Stimulated activated CD8-positive, alpha-beta memory T cell treated with anti-CD3 and anti-CD28 coated beads, Interleukin-7, amount 100 ng/mL, for 4 hours (primary cell): ENCODE measurements around the gene CA10.

Experiments used
- DNase-seq, 2 donors: peaks; one replicate each; pipeline ENCODE4 v3.0.0-alpha.2; 2020; ENCODE audit warnings: low read depth in 2 of 2

The CA10 gene

DNA sequence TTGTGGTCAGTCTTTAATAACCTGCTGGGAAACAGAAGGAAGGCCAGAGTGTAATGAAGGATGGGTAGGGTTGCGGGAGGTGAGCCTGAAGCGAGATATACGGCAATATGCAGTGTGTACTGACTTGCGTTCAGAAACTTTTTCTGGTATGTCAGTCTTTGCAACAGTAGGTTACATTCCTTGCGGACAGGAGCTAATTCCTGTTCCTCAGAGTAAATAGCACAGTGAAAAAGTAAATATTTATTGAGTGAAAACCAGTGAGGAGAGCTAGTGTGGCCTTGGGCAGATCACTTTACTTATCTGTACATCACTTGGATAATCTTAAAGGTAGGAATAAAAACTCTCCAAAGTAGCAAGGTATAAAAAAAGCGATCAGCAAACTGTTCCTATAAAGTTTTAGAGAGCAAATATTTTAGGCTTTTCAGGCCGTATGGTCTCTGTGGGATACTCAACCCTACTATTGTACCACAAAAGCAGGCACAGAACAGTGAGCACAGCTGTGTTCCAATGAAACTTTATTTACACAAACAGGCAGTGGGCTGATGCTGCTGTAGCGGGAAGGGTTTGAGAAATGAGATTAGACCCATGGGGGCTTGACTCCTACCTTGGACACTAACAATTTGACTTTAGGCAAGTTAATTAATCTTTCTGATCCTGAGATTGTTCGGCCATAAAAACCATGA is 550.1 kb downstream of the CA10 start:
- no peak for DNase-seq

DNA sequence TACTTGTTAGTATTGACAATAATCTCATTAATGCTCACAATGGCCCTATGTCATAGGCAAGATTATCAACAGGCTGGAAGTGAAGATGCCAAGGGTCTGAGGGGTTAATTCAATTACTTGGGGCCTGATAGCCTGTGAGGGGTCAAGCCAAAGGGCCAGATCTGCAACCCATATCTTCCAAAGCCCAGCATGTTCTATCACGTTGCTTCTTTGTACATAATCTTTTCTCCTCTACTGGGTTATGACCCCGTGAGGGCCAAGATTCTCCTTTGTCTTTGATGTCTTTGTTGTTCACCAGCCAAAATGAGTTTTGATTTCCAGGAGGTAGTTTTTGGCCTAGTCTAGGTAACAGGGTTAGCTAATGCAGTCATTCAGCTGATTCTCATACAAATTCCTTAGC is 551.0 kb downstream of the CA10 start:
- no peak for DNase-seq

DNA sequence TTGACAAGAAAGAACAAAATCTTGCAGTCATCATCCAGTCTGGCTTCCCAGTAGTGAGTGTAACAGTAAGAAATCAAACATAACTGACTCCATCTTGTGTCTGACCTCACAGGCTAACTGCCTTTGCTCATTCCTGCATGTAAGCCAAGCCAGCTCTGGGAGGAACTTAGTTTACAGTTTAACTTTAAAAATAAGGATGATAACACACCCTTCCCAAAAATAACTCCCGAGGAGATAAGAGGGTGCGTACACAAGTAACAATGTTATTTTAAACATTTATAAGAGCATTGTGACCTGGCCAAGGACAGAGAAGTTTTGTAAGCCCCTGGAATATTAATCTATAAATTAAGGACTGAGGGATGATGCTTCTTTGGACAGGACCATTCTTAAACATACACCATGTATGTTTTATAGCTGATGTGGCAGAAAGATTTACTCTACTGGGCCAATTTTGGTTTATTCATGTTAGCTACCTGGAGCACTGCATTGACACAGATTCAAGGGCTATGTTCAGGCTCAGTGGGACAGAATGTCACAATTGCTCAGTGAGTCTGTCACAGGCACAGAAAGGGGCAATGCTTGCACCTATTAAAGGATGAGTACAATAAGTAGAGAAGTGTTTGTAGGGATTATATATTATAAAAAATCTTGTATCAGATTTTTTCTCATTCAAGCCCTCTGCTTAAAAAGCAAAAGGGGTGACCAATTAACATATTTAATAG is 554.1 kb downstream of the CA10 start:
- no peak for DNase-seq

DNA sequence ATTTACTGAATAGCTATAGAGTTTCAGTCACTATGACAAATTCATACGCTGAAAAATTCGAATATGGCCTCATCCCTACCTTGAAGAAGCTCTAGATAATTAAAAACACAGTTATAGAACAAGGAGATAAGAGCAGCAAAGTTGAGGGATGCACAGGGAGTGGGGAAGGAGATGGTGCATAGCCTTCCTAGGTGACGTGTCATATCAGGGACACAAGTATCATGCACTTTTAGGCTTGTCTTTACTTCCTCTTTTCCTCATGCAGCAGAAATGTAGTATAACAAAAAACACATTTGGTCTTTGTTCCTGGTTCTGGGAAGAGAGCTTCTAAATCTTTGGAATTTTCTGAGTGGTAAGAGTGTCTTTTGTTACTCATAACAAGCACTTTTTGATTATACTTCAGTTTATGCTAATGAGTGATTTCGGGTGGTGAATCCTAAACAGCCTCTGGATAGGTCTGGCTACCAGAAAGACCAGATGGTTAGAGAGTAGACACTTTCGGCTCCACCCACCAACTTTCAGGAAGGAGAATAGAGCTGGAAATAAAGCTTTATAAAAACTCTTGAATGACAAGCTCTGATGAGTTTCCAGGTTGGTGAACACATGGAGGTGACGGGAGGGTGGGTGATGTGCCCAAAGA is 556.8 kb downstream of the CA10 start:
- no peak for DNase-seq

DNA sequence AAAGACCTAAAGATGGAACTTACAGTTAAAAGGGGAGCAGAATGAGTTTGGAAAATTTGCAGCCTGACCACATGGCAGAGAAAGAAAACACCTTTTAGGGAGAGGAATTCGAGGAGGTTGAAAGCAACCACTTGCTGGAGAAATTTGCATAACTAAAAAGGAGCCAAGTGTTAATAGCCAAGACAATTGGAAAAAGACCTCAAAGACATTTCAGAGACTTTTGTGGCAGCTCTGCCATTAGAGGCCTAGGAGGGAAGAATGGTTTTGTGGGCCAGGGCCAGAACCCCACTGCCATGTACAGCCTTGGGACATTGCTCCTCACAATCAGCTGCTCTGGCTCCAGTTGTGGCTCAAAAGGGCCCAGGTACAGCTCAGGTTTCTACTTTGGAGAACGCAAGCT is 559.7 kb downstream of the CA10 start:
- DNase-seq = no peak

DNA sequence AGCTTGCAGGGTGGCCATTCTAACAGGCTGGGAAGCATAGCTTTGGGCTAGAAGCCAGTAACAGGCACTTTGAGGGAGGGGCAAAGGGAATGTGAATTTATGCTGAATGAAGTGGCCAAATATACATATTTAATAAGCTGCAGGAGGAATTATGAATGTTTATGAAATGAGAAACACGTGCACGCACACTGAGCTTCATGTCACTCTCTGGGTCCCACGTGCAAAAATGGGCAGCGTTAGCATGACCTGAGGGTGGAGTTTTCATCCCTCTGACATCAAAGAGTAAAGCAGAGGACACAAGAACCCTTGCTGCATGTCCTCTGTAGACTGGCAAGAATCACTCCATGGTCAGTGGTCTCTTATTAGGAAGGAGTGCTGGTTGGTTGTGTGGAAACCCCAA is 561.2 kb downstream of the CA10 start:
- no peak for DNase-seq

DNA sequence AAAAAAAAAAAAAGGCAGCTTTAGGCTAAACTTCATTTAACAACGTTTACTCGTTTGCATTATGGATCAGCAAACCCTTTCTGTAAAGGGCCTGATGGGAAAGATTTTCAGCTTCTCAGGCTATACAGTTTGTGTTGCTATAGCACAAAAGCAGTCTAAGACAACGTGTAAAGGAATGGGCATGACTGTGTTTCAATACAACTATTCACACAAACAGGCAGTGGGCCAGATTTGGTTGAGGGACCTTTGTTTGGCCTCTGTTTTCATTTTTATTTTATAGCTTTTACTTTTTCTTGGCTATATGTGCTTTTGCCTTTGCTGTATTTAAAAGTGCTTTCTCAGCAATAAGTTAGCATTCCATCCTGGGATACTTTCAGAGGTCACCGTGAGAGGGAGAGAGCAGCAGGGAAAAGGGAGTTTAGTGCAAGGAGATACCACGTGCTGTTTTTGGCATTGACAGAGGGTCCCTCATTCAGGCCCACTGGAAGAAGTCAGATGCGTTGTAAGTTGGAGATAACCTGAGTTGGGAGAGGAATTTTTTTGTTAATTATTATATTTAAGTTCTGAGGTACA is 562.6 kb downstream of the CA10 start:
- DNase-seq = no peak

DNA sequence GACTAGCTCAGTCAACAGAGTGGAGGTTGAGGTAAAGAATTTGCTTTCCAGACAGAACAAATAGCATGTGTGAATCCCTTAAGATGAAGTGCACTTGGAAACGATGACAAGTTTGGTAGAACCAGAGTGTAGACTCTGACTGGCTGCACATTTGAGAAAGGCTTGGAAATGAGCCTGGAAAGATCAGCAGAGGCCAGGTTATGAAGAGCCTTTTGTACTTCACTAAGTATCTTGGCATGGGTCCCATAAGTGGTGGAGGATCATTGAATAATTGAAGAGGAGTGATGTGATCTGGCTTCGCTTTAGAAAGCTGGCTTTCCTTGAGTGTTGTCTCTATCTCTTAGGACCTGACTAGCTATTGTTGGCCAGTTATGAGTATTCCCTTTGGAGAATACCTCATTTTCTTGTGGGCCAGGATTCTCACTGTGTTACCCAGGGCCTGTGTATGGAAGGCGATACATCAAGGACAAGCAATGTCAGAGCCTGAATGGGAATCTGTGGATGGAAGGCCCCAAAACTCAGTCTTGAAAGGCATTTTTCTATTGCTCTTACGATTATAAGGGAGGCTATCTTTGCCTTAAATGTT is 568.4 kb downstream of the CA10 start:
- DNase-seq = no peak

DNA sequence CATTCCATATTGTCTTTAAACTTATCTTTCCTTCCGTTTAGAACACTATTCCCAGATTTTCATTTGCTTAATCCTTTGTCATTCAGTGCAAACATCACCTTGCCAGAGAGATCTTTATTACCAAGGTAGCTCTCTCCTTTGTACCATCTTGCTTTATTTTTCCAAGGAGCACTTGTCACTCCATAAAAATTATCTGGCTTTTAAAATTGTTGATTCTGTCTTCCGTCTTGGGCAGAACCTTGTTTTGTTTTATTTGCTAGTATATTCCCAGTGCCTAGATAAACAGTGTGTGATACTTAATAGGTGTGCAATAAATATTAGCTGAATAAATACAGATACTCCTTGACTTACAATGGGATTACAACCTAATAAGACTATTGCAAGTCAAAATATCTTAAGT is 570.5 kb downstream of the CA10 start:
- no peak for DNase-seq

DNA sequence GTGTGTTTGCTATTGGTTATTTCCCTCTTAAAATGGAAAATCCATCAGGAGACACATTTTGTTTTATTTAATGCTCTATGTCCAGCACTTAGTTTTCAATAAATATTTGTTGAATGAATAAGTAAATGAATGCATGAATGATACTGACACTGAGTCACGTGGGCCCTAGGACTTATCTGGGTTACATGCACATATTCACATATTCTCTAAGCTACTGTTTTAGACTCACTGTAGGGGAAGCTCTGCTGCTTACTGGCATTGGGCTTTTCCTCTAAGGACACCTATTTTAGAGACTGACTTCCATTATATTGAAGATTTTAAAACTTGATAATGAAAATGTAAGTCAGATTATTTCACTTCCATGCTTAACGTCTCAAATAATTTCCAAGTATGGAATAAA is 571.0 kb downstream of the CA10 start:
- DNase-seq = no peak

DNA sequence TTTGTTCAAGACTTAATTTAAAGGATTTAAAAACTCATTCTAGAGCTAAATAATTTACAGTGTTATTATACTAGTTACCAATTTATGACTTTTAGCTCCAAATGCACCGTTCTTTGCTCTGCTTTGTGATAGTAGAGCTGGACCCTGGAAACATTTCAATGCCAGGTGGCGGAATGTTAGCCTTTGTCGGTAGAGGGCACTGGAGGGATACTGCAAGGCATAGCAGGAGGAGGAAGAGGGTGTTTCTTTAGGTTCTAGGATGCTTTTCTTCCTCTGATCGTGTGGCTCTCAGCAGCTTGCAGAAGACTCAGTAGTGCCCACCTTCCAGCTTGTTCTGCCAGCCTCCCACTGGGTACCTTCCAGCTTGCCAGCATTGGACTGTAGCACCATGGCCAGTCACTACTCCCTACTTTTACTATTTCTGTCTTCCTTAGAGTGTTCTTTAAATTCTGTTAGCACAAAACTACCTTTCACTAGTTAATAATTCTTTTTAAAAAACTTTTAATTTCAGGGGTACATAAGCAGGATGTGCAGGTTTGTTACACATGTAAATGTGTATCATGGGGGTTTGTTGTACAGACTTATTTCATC is 572.9 kb downstream of the CA10 start:
- no peak for DNase-seq

DNA sequence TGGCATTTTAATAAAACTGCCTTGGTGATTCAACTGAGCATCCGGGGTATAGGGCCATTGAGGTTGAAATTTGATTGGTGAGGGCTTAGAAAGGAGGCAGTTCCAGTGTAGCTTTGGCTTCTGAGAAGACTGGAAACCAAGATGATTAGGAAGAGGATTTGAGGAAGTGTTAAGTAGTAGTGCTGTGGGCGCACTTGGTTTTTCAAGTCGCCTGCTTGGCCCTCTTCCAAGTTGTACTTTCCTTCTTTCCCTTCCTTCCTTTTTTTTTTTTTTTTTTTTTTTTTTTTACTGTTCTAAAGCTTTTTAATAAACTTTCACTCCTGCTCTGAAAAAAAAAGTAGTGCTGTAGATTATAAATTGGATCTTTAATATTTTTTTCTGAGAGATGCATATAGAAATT is 577.6 kb downstream of the CA10 start:
- DNase-seq = no peak
